Measurements from ENCODE around the gene TMEM59L.

DNA sequence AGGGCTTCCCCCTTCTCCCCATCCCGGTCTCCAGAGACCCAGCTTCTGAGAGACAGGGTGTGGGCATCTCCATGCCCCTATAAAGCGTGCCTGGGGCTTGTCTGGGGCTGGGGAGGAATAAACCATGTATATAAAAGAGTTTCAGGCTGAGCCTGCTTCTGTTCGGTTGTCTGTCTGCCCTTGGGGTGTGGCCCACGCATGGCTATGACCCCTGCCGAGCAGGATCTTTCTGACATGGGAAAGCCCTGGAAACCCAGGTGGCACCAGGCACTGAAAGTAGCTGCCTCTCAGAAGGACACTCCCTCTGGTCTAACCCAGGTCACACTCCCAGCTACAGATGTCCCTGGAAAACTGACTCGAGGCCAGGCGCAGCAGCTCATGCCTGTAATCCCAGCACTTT is 8.2 kb downstream of the TMEM59L start:
- TF ChIP-seq, protein P1, sequence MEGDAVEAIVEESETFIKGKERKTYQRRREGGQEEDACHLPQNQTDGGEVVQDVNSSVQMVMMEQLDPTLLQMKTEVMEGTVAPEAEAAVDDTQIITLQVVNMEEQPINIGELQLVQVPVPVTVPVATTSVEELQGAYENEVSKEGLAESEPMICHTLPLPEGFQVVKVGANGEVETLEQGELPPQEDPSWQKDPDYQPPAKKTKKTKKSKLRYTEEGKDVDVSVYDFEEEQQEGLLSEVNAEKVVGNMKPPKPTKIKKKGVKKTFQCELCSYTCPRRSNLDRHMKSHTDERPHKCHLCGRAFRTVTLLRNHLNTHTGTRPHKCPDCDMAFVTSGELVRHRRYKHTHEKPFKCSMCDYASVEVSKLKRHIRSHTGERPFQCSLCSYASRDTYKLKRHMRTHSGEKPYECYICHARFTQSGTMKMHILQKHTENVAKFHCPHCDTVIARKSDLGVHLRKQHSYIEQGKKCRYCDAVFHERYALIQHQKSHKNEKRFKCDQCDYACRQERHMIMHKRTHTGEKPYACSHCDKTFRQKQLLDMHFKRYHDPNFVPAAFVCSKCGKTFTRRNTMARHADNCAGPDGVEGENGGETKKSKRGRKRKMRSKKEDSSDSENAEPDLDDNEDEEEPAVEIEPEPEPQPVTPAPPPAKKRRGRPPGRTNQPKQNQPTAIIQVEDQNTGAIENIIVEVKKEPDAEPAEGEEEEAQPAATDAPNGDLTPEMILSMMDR (IDR thresholded peaks at IDR 0.05): no peak
- TF ChIP-seq POLR2A (IDR thresholded peaks at IDR 0.05): no peak

All from adrenal gland (tissue), 5 donors.